IPS-18a (cell line): Measurements from ENCODE around the gene APBA2.
"Not testable (repeated sequence)": the region's sequence is repeated elsewhere in the genome, so short reads cannot be mapped to it uniquely, and the experiment has no call there.

ENCODE experiments used
- H3K27ac ChIP-seq: one replicate; pipeline ENCODE4 v1.5.1; 2013; ENCODE audit warnings: low read length
- H3K27me3 ChIP-seq: one replicate; pipeline ENCODE4 v1.6.1; 2013; ENCODE audit warnings: mild to moderate bottlenecking, low read length; ENCODE audit not compliant: control insufficient read depth, insufficient read depth
- H3K36me3 ChIP-seq: one replicate; pipeline ENCODE4 v1.6.1; 2013; ENCODE audit warnings: low read depth, low read length; ENCODE audit not compliant: control insufficient read depth
- H3K4me1 ChIP-seq: one replicate; pipeline ENCODE4 v1.6.1; 2013; ENCODE audit warnings: low read depth, low read length; ENCODE audit not compliant: control insufficient read depth
- H3K4me3 ChIP-seq: one replicate; pipeline ENCODE4 v1.5.1; 2013; ENCODE audit warnings: low read length
- H3K9ac ChIP-seq: one replicate; pipeline ENCODE4 v1.6.1; 2013; ENCODE audit warnings: mild to moderate bottlenecking, low read length, moderate library complexity
- H3K9me3 ChIP-seq: one replicate; pipeline ENCODE4 v1.6.1; 2013; ENCODE audit warnings: low read depth, low read length; ENCODE audit not compliant: control insufficient read depth

The APBA2 gene

DNA sequence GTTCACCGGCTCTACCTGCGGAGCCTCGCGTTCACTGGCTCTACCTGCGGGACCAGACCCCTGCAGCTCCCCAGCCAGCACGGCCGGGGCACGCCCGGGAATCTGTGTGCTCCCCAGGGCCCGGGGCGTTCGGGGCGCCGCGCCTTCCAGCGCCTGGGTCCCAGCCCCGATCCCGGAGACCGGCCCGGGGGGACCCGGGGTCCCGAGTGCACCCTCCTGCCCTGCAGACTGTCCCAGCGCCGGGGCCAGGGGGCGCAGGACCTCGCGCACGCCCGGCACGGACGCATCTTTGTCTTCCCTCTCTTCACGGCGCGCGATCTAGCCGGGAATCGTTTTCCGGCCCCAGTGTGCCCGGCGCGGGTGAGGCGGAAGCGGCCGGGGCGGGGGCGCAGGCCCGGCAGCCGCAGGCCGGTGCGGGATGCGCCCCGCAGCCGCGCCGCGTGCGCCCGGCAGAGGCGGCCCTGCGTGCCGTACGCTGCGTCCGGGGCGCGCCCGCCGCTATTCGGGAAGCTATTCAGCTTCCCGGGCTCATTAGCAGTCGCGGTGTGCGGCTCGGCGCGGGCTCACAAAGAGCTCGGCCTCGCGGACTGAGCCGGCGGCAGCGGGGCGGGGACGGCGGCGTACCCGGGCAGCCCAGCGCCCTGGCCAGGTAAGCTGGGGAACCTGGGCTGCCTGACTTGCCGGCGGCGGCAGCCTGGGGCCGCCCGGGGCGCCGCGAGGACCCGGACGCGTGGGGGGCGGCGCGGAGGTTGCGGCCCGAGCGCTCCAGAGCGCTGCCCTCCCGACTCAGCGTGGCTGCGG is at the start of gene APBA2:
Gene APBA2, plus strand, starts transcription at position 345 of the 801 bp plus-strand sequence. CDS start 167,911 bp downstream, outside the sequence.
- Histone ChIP-seq H3K4me1 (peaks cover 12% of the 10 kb centered on the region), H3K4me3 (peak within 1 kb of the TSS; percentile 61), H3K36me3 (no peaks in the 10 kb centered on the region), H3K9ac (peak within 1 kb of the TSS; percentile 45), H3K27me3 (peaks cover 32% of the 10 kb centered on the region), H3K27ac (no peak within 1 kb of the TSS), H3K9me3 (no peaks in the 10 kb centered on the region)

DNA sequence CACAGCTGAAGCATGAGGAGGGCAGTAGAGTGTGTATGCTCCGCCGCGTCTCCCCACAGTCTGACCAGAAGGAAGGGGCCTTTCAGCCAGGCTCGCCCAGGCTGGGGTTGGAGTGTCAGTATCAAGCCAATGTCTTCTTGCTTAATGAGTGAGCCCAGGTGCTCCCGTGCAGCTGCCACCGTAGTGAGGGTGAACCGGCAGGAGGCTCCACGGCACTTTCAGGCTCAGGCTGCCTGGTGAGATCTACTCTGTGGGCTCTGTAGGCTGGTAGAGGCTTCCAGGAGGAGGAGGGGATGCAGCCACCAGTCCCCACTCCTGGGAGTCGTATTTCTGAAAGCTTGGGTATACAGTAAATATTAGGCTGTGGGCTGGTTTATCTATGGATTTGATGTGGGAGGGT is 45.5 kb upstream of the APBA2 start:
- not testable (repeated sequence) for H3K27me3 ChIP-seq, H3K4me1 ChIP-seq, H3K27ac ChIP-seq, H3K9me3 ChIP-seq, H3K9ac ChIP-seq, H3K4me3 ChIP-seq, H3K36me3 ChIP-seq

DNA sequence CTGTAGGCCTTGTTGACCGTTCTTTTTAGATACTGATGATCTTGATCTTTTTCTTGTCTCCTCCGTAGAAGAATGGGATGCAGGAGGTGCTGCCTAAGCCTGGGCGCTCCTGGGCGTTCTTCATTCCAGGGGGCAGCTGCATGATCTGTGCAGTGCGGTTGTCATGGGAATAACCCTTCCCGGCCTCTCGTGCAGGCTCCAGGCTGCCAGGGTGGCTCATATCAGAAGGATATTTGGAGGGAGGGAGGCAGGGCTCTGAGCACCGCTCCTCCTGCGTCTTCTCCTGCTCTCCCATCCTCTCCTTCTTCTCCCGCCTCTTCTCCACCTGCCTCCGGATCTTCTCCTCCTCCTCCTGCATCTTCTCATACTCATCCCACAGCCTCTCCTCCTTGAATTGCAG is 43.6 kb upstream of the APBA2 start:
- H3K9me3 ChIP-seq, H3K36me3 ChIP-seq, H3K4me1 ChIP-seq: not testable (repeated sequence)

DNA sequence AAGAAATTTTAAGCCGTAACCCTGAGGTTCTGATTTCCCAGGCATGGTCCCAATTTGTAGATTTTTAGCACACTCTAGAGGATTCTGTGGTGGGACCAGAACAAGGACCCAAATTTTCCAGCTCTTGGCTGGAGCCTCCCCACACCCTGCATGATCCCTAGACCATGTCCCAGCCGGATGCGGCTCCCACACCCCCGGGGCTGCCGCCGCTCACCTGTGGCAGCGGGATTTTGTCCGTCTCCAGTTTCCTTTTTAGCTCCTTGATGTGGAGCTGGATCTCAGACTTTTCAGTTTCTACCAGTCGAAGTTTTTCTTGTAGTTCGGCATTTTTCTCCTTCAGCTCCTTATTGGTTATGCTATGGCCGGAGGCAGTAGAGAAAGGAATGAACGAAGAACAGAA is 42.3 kb upstream of the APBA2 start:
- H3K9ac ChIP-seq: not testable (repeated sequence)

More for the DNA sequence above, 43.6 kb upstream of the APBA2 start:
- H3K4me3 ChIP-seq, H3K9ac ChIP-seq, H3K27ac ChIP-seq, H3K27me3 ChIP-seq: not testable (repeated sequence)

DNA sequence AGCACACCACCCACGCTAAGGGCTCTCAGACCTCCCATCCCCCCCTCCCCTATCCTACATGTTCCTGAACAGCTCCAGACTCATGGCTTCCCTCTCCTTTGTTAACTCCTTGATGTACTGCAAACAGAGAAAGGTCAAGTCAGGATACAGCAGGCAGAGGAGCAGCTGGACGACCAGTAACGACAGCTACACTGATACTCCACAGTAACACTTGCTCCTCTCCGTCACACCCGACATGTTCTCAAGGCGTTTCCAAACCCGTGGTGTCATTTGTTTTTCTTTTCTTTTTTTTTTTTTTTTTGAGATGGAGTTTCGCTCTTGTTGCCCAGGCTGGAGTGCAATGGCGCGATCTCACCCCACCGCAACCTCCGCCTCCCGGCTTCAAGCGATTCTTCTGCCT is 41.6 kb upstream of the APBA2 start:
- H3K4me1 ChIP-seq, H3K9ac ChIP-seq, H3K9me3 ChIP-seq, H3K4me3 ChIP-seq, H3K27ac ChIP-seq, H3K36me3 ChIP-seq, H3K27me3 ChIP-seq: not testable (repeated sequence)

More for the DNA sequence above, 42.3 kb upstream of the APBA2 start:
- not testable (repeated sequence) for H3K27ac ChIP-seq, H3K4me1 ChIP-seq, H3K9me3 ChIP-seq, H3K36me3 ChIP-seq, H3K27me3 ChIP-seq, H3K4me3 ChIP-seq

DNA sequence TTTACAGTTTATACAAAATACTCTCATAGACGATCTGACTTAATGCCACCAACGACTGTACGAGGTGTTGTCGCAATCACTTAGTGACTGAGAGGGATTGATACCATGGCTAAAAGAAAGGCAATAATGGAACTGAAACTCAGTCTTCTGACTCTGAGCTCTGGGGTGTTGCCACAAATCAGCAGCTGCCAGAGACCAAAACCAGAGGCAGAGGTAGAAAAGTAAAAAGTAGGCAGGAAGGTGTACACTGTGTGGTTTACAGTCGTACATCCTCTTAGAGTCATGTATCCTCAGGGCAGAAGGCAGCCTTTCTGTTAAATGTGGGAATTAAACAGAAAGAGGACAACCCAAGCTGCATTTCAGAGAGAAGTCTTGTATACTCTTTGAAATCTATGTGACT is 38.5 kb upstream of the APBA2 start:
- H3K4me1 ChIP-seq, H3K36me3 ChIP-seq, H3K4me3 ChIP-seq, H3K27ac ChIP-seq, H3K9me3 ChIP-seq, H3K9ac ChIP-seq, H3K27me3 ChIP-seq: not testable (repeated sequence)

DNA sequence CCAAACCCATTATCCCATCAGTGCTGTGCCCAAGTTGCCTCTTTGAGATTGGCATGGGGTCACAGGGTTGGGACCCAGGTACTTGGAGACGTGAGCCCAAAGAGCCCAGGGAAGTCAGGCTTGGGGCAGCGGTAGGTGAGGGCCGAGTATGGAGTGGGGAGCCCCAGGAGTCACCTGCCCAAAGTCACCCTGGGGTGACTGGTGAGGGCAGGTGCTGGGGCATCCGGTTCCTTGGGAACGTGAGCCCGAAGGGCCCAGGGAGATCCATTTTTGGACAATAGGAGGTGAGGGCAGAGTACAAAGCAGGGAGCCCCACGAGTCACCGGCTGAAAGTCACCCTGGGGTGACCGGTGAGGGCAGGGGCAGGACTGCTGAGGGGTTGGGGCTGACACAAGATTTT is 37.8 kb upstream of the APBA2 start:
- H3K9me3 ChIP-seq, H3K4me3 ChIP-seq, H3K27ac ChIP-seq, H3K36me3 ChIP-seq, H3K4me1 ChIP-seq, H3K27me3 ChIP-seq, H3K9ac ChIP-seq: not testable (repeated sequence)

DNA sequence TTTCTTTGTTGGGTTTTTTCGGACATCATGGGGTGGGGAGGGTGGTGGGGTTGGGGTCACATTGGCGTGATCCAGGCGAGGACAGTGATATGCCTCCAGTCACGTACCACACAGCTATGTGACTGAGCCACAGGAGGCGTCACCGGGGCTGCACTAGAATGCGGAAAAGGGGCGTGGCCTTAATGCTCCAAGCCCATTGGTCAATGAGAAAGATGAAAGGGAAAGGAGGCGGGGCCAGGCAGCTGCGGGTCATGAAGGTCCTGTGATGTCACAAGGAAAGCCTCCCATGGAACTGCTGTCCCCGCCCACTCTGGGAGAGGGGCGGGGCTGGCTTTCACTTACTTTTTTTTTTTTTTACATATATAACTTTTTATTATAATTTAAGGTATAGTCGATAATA is 37.3 kb upstream of the APBA2 start, which contains the start of gene GOLGA6L7:
Gene GOLGA6L7, minus strand, starts transcription at position 124 of the 400 bp plus-strand sequence. Its CDS starts 95 bp downstream, at position 29.
- H3K4me1 ChIP-seq, H3K9me3 ChIP-seq, H3K4me3 ChIP-seq, H3K27me3 ChIP-seq, H3K36me3 ChIP-seq, H3K9ac ChIP-seq, H3K27ac ChIP-seq: not testable (repeated sequence)

DNA sequence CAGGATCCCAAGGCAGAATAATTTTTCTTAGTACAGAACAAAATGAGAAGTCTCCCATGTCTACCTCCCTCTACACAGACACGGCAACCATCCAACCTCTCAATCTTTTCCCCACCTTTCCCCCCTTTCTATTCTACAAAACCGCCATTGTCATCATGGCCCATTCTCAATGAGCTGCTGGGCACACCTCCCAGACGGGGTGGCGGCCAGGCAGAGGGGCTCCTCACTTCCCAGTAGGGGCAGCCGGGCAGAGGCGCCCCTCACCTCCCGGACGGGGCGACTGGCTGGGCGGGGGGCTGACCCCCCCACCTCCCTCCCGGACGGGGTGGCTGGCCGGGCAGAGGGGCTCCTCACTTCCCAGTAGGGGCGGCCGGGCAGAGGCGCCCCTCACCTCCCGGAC is 36.5 kb upstream of the APBA2 start:
- not testable (repeated sequence) for H3K36me3 ChIP-seq, H3K4me1 ChIP-seq, H3K9ac ChIP-seq, H3K27me3 ChIP-seq, H3K4me3 ChIP-seq, H3K27ac ChIP-seq, H3K9me3 ChIP-seq

DNA sequence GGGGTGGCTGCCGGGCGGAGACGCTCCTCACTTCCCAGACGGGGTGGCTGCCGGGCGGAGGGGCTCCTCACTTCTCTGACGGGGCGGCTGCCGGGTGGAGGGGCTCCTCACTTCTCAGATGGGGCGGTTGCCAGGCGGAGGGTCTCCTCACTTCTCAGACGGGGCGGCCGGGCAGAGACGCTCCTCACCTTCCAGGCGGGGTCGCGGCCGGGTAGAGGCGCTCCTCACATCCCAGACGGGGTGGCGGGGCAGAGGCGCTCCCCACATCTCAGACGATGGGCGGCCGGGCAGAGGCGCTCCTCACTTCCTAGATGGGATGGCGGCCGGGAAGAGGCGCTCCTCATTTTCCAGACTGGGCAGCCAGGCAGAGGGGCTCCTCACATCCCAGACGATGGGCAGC is 36.0 kb upstream of the APBA2 start:
- not testable (repeated sequence) for H3K4me3 ChIP-seq, H3K27ac ChIP-seq, H3K36me3 ChIP-seq, H3K27me3 ChIP-seq, H3K9ac ChIP-seq, H3K9me3 ChIP-seq, H3K4me1 ChIP-seq

DNA sequence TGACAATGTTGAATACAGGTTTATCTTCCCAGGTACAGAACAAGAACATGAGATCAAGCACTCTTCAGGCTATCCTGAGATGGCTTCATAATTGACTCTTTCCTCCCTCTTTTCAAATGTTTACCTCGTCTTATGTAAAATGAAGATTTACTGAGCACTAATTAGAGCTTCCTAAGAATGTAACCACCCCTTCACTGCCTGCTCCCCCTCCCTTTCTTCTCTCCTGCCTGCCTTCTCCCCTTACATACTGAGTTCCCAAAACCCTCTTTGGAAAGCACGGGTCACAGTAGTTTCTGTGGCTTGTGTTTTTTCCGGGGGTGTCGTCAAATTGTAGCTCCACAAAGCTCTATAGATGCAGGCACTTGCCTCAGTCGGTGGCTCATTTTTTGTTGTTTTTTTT is 32.1 kb upstream of the APBA2 start:
- H3K27ac ChIP-seq, H3K4me3 ChIP-seq, H3K36me3 ChIP-seq, H3K9ac ChIP-seq, H3K9me3 ChIP-seq, H3K4me1 ChIP-seq, H3K27me3 ChIP-seq: not testable (repeated sequence)

DNA sequence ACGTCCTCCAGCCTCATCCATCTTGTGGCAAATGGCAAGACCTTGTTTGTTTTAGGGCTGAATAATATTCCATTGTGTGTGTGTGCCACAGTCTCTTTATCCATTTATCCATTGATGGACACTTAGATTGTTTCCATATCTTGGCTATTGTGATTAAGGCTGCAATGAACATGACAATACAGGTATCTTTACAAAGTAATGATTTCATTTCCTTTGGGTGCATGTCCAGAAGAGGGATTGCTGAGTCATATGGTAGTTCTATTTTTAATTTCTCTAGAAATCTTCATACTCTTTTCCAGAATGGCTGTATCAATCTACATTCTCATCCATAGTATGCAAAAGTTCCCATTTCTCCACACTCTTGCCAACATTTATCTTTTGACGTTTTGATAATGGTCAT is 31.2 kb upstream of the APBA2 start:
- not testable (repeated sequence) for H3K9ac ChIP-seq, H3K9me3 ChIP-seq, H3K27ac ChIP-seq, H3K4me3 ChIP-seq, H3K27me3 ChIP-seq, H3K36me3 ChIP-seq, H3K4me1 ChIP-seq
